Measurements from ENCODE around the gene SFT2D2.
"Not testable (repeated sequence)": the region's sequence is repeated elsewhere in the genome, so short reads cannot be mapped to it uniquely, and the experiment has no call there.

SFT2D2 gene

GRCh38 chr1:168179438-168180147 is 46.2 kb upstream of the SFT2D2 start:
- peak overlapping the region; percentile 87 for H3K4me2 ChIP-seq (ENCODE audit: low read depth, low read length, poor library complexity, severe bottlenecking)
- peaks cover 54% of the 10 kb centered on the region for H3K79me2 ChIP-seq (ENCODE audit: insufficient read depth, low read length)
- peaks cover 4% of the 10 kb centered on the region; the same call in 1 of the 2 replicates for H3K36me3 ChIP-seq (ENCODE audit: insufficient read depth, low read length)

GRCh38 chr1:168180148-168180524 is 45.7 kb upstream of the SFT2D2 start:
- H3K79me2 ChIP-seq (ENCODE audit: insufficient read depth, low read length): peaks cover 59% of the 10 kb centered on the region

More at GRCh38 chr1:168179438-168180147, 46.2 kb upstream of the SFT2D2 start:
- no peak for TF ChIP-seq CTCF (conservative IDR thresholded peaks at IDR 0.05; ENCODE audit: low read length)
- no peak for TF ChIP-seq EZH2phosphoT487 (IDR thresholded peaks at IDR 0.05; ENCODE audit: borderline replicate concordance)
- Histone ChIP-seq H4K20me1 (ENCODE audit: insufficient read depth, low read length, poor library complexity, severe bottlenecking) (peaks cover 43% of the 10 kb centered on the region), H3K4me1 (ENCODE audit: insufficient read depth, low read length, poor library complexity, severe bottlenecking) (peaks cover 43% of the 10 kb centered on the region), H3F3A (ENCODE audit: low read depth) (no peaks in the 10 kb centered on the region), H3K9me3 (ENCODE audit: insufficient read depth, low read depth, low read length) (no peaks in the 10 kb centered on the region), H3K9ac (ENCODE audit: low read depth, low read length, poor library complexity, severe bottlenecking) (peak overlapping the region; percentile 78), H3K27me3 (ENCODE audit: insufficient read depth, low read length, poor library complexity, severe bottlenecking) (peaks cover 35% of the 10 kb centered on the region), H3K9me2 (replicated peaks; ENCODE audit: low read depth, low read length) (no peaks in the 10 kb centered on the region), H3K4me3 (ENCODE audit: low read length, poor library complexity, severe bottlenecking) (peak overlapping the region; percentile 92), H2AFZ (ENCODE audit: low read length) (peak overlapping the region; percentile 97)

GRCh38 chr1:168181063-168181720 is 44.6 kb upstream of the SFT2D2 start:
- not testable (repeated sequence) for H3F3A ChIP-seq (ENCODE audit: low read depth); H3K4me3 ChIP-seq (ENCODE audit: low read length, poor library complexity, severe bottlenecking); H3K9ac ChIP-seq (ENCODE audit: low read depth, low read length, poor library complexity, severe bottlenecking); H3K9me3 ChIP-seq (ENCODE audit: insufficient read depth, low read depth, low read length); H3K9me2 ChIP-seq (replicated peaks; ENCODE audit: low read depth, low read length); H2AFZ ChIP-seq (ENCODE audit: low read length)
- peaks cover 43% of the 10 kb centered on the region for H4K20me1 ChIP-seq (ENCODE audit: insufficient read depth, low read length, poor library complexity, severe bottlenecking)
- peak overlapping the region; percentile 62 for H3K4me2 ChIP-seq (ENCODE audit: low read depth, low read length, poor library complexity, severe bottlenecking)
- peaks cover 62% of the 10 kb centered on the region for H3K79me2 ChIP-seq (ENCODE audit: insufficient read depth, low read length)
- peaks cover 43% of the 10 kb centered on the region for H3K4me1 ChIP-seq (ENCODE audit: insufficient read depth, low read length, poor library complexity, severe bottlenecking)
- H3K36me3 ChIP-seq (ENCODE audit: insufficient read depth, low read length): peaks cover 13% of the 10 kb centered on the region
- peaks cover 19% of the 10 kb centered on the region for H3K27me3 ChIP-seq (ENCODE audit: insufficient read depth, low read length, poor library complexity, severe bottlenecking)

More at GRCh38 chr1:168180148-168180524, 45.7 kb upstream of the SFT2D2 start:
- no peak for TF ChIP-seq CTCF (conservative IDR thresholded peaks at IDR 0.05; ENCODE audit: low read length)
- no peak overlapping the region for H2AFZ ChIP-seq (ENCODE audit: low read length)
- peaks cover 43% of the 10 kb centered on the region for H4K20me1 ChIP-seq (ENCODE audit: insufficient read depth, low read length, poor library complexity, severe bottlenecking)
- peaks cover 43% of the 10 kb centered on the region for H3K4me1 ChIP-seq (ENCODE audit: insufficient read depth, low read length, poor library complexity, severe bottlenecking)
- H3K27me3 ChIP-seq (ENCODE audit: insufficient read depth, low read length, poor library complexity, severe bottlenecking): peaks cover 29% of the 10 kb centered on the region
- peak overlapping the region; percentile 78 for H3K9ac ChIP-seq (ENCODE audit: low read depth, low read length, poor library complexity, severe bottlenecking)
- no peaks in the 10 kb centered on the region for H3K9me3 ChIP-seq (ENCODE audit: insufficient read depth, low read depth, low read length)
- H3K9me2 ChIP-seq (replicated peaks; ENCODE audit: low read depth, low read length): no peaks in the 10 kb centered on the region
- peak overlapping the region; percentile 92 for H3K4me3 ChIP-seq (ENCODE audit: low read length, poor library complexity, severe bottlenecking)
- H3K4me2 ChIP-seq (ENCODE audit: low read depth, low read length, poor library complexity, severe bottlenecking): peak overlapping the region; percentile 87
- H3F3A ChIP-seq (ENCODE audit: low read depth): no peaks in the 10 kb centered on the region
- H3K36me3 ChIP-seq (ENCODE audit: insufficient read depth, low read length): peaks cover 6% of the 10 kb centered on the region

Data from Loucy (cell line).